ENCODE results near the gene HCST.
"Not testable (repeated sequence)": the region's sequence is repeated elsewhere in the genome, so short reads cannot be mapped to it uniquely, and the experiment has no call there.

Gene HCST

GRCh38 chr19:35901854-35902661 lies at the start of gene HCST:
HCST (plus strand) TSS chr19:35902529; CDS start chr19:35902594, 65 bp downstream.
- no peak for DNase-seq

- DNase-seq, result no peak
Observed at GRCh38 chr19:35853038-35853756, 49.1 kb upstream of the HCST start.

- DNase-seq, result peak; percentile 91
Observed at GRCh38 chr19:35856546-35857149, 45.7 kb upstream of the HCST start, which contains the start of gene KIRREL2. KIRREL2 (plus strand) TSS chr19:35856911; CDS start chr19:35857120, 209 bp downstream.

GRCh38 chr19:35858311-35858710 lies 44.0 kb upstream of the HCST start:
- DNase-seq, result no peak

GRCh38 chr19:35859414-35859813 lies 42.9 kb upstream of the HCST start:
- no peak for DNase-seq

GRCh38 chr19:35860436-35860817 lies 41.9 kb upstream of the HCST start:
- DNase-seq, result no peak

GRCh38 chr19:35860818-35861639 lies 41.3 kb upstream of the HCST start:
- peak; percentile 72 for DNase-seq

GRCh38 chr19:35861640-35862160 lies 40.6 kb upstream of the HCST start:
- DNase-seq, result no peak

GRCh38 chr19:35862528-35862927 lies 39.8 kb upstream of the HCST start:
- no peak for DNase-seq

- DNase-seq, result no peak
Observed at GRCh38 chr19:35863018-35863417, 39.3 kb upstream of the HCST start.

GRCh38 chr19:35868172-35868822 lies 34.0 kb upstream of the HCST start, which contains the start of gene APLP1:
APLP1 (plus strand) TSS chr19:35868574; CDS start chr19:35868637, 63 bp downstream.
- peak; percentile 83 for DNase-seq

- DNase-seq, result no peak
Observed at GRCh38 chr19:35868823-35869326, 33.5 kb upstream of the HCST start.

- DNase-seq, result peak; percentile 96
Observed at GRCh38 chr19:35869327-35870123, 32.8 kb upstream of the HCST start.

- not testable (repeated sequence) for DNase-seq
Observed at GRCh38 chr19:35870124-35870736, 32.1 kb upstream of the HCST start.

GRCh38 chr19:35870798-35871197 lies 31.5 kb upstream of the HCST start:
- DNase-seq, result no peak

- DNase-seq, result no peak
Observed at GRCh38 chr19:35871611-35872010, 30.7 kb upstream of the HCST start.

- DNase-seq, result no peak
Observed at GRCh38 chr19:35872180-35872579, 30.1 kb upstream of the HCST start.

GRCh38 chr19:35874392-35874930 lies 27.9 kb upstream of the HCST start:
- DNase-seq, result no peak

GRCh38 chr19:35879068-35879467 lies 23.3 kb upstream of the HCST start:
- DNase-seq, result no peak

- peak; percentile 88 for DNase-seq
Observed at GRCh38 chr19:35879770-35880317, 22.5 kb upstream of the HCST start.
